Measurements from ENCODE around the gene CCDC183.

The CCDC183 gene

GRCh38 chr9:136844761-136845464 lies 48.8 kb downstream of the CCDC183 start:
- no peak overlapping the region for H3K4me2 ChIP-seq
- H3K36me3 ChIP-seq, result peaks cover 11% of the 10 kb centered on the region
- peaks cover 47% of the 10 kb centered on the region for H4K20me1 ChIP-seq
- H3K27me3 ChIP-seq, result peaks cover 41% of the 10 kb centered on the region
- H3K9ac ChIP-seq, result no peak overlapping the region
- no peak overlapping the region for H3K27ac ChIP-seq
- peaks cover 18% of the 10 kb centered on the region; the same call in 1 of the 2 replicates for H3K9me3 ChIP-seq
- TF ChIP-seq Cebpa-rat (IDR thresholded peaks at IDR 0.05), result no peak
- peaks cover 62% of the 10 kb centered on the region for H3K4me1 ChIP-seq
- no peak overlapping the region for H3K4me3 ChIP-seq

- H3K36me3 ChIP-seq, result peaks cover 10% of the 10 kb centered on the region; the same call in 1 of the 2 replicates
- peaks cover 47% of the 10 kb centered on the region for H4K20me1 ChIP-seq
- H3K27ac ChIP-seq, result no peak overlapping the region
- H3K4me3 ChIP-seq, result no peak overlapping the region
- no peak overlapping the region for H3K4me2 ChIP-seq
- peaks cover 62% of the 10 kb centered on the region for H3K4me1 ChIP-seq
- peaks cover 41% of the 10 kb centered on the region for H3K27me3 ChIP-seq
- TF ChIP-seq Cebpa-rat (IDR thresholded peaks at IDR 0.05), result no peak
- no peak overlapping the region for H3K9ac ChIP-seq
- H3K9me3 ChIP-seq, result peaks cover 18% of the 10 kb centered on the region; the same call in 1 of the 2 replicates
Observed at GRCh38 chr9:136845465-136846260, 49.5 kb downstream of the CCDC183 start.

- no peak overlapping the region for H3K27ac ChIP-seq
- H3K9me3 ChIP-seq, result peaks cover 18% of the 10 kb centered on the region; the same call in 1 of the 2 replicates
- peaks cover 15% of the 10 kb centered on the region for H3K36me3 ChIP-seq
- H3K4me3 ChIP-seq, result no peak overlapping the region
- H4K20me1 ChIP-seq, result peaks cover 46% of the 10 kb centered on the region
- peaks cover 41% of the 10 kb centered on the region for H3K27me3 ChIP-seq
- H3K4me1 ChIP-seq, result peaks cover 54% of the 10 kb centered on the region
- no peak for TF ChIP-seq Cebpa-rat (IDR thresholded peaks at IDR 0.05)
- H3K9ac ChIP-seq, result no peak overlapping the region
- H3K4me2 ChIP-seq, result peak overlapping the region; percentile 100; the same call in 1 of the 2 replicates
Observed at GRCh38 chr9:136846376-136847087, 50.4 kb downstream of the CCDC183 start.

GRCh38 chr9:136847088-136847825 lies 51.1 kb downstream of the CCDC183 start:
- peak overlapping the region; percentile 81; the same call in 1 of the 2 replicates for H3K27ac ChIP-seq
- H3K4me1 ChIP-seq, result peaks cover 47% of the 10 kb centered on the region
- peak overlapping the region; percentile 100 for H3K4me2 ChIP-seq
- H3K36me3 ChIP-seq, result peaks cover 22% of the 10 kb centered on the region
- peak overlapping the region; percentile 84 for H3K9ac ChIP-seq
- no peak for TF ChIP-seq Cebpa-rat (IDR thresholded peaks at IDR 0.05)
- H3K4me3 ChIP-seq, result peak overlapping the region; percentile 87
- peaks cover 40% of the 10 kb centered on the region for H4K20me1 ChIP-seq
- H3K9me3 ChIP-seq, result peaks cover 18% of the 10 kb centered on the region; the same call in 1 of the 2 replicates
- H3K27me3 ChIP-seq, result peaks cover 41% of the 10 kb centered on the region

GRCh38 chr9:136847826-136848392 lies 51.8 kb downstream of the CCDC183 start:
- H3K9me3 ChIP-seq, result peaks cover 18% of the 10 kb centered on the region; the same call in 1 of the 2 replicates
- H3K36me3 ChIP-seq, result peaks cover 22% of the 10 kb centered on the region
- peaks cover 43% of the 10 kb centered on the region for H3K4me1 ChIP-seq
- peak overlapping the region; percentile 81 for H3K27ac ChIP-seq
- peaks cover 40% of the 10 kb centered on the region for H4K20me1 ChIP-seq
- H3K27me3 ChIP-seq, result peaks cover 41% of the 10 kb centered on the region
- peak overlapping the region; percentile 87 for H3K4me3 ChIP-seq
- H3K4me2 ChIP-seq, result peak overlapping the region; percentile 100
- TF ChIP-seq Cebpa-rat (IDR thresholded peaks at IDR 0.05), result no peak
- peak overlapping the region; percentile 84 for H3K9ac ChIP-seq

- peak overlapping the region; percentile 100 for H3K4me2 ChIP-seq
- peaks cover 18% of the 10 kb centered on the region; the same call in 1 of the 2 replicates for H3K9me3 ChIP-seq
- H3K4me1 ChIP-seq, result peaks cover 42% of the 10 kb centered on the region
- peaks cover 41% of the 10 kb centered on the region for H3K27me3 ChIP-seq
- H3K9ac ChIP-seq, result peak overlapping the region; percentile 84
- H3K27ac ChIP-seq, result peak overlapping the region; percentile 81
- H3K4me3 ChIP-seq, result peak overlapping the region; percentile 87
- peaks cover 22% of the 10 kb centered on the region for H3K36me3 ChIP-seq
- peaks cover 34% of the 10 kb centered on the region for H4K20me1 ChIP-seq
- no peak for TF ChIP-seq Cebpa-rat (IDR thresholded peaks at IDR 0.05)
Observed at GRCh38 chr9:136848393-136849037, 52.4 kb downstream of the CCDC183 start.

GRCh38 chr9:136849038-136849959 lies 53.2 kb downstream of the CCDC183 start, which contains the start of gene PHPT1:
PHPT1 (plus strand) TSS chr9:136849409; CDS start chr9:136849431, 22 bp downstream.
- Histone ChIP-seq H3K9ac (peak within 1 kb of the TSS; percentile 84), H3K4me2 (peak within 1 kb of the TSS; percentile 100), H4K20me1 (peaks cover 35% of the 10 kb centered on the region), H3K36me3 (peaks cover 22% of the 10 kb centered on the region), H3K9me3 (peaks cover 18% of the 10 kb centered on the region; the same call in 1 of the 2 replicates), H3K4me1 (peaks cover 42% of the 10 kb centered on the region), H3K4me3 (peak within 1 kb of the TSS; percentile 87), H3K27me3 (peaks cover 36% of the 10 kb centered on the region), H3K27ac (peak within 1 kb of the TSS; percentile 81)
- TF ChIP-seq Cebpa-rat (IDR thresholded peaks at IDR 0.05), result peak; percentile 32; the same call in 1 of the 2 replicates

Data from BLaER1 (cell line).